GM18909 (cell line): ENCODE results near the gene ARF4.

ENCODE experiments used
- ATAC-seq: cut with Tn5 transposase; IDR thresholded peaks from one replicate; pipeline ENCODE4 v1.9.1; 2021; ENCODE audit warnings: mild to moderate bottlenecking; ENCODE audit not compliant: unreplicated experiment, poor library complexity

Gene ARF4

GRCh38 chr3:57582474-57583168, 14.5 kb downstream of the ARF4 start:
- no peak for ATAC-seq

- ATAC-seq = no peak
These were observed 19.3 kb downstream of the ARF4 start for GRCh38 chr3:57577801-57578200.

GRCh38 chr3:57575966-57576626, 21.0 kb downstream of the ARF4 start:
- ATAC-seq = no peak

- ATAC-seq = no peak
These were observed 25.0 kb downstream of the ARF4 start for GRCh38 chr3:57572096-57572495.

- no peak for ATAC-seq
These were observed 26.3 kb downstream of the ARF4 start for GRCh38 chr3:57570878-57571277.

- ATAC-seq = no peak
These were observed 27.2 kb downstream of the ARF4 start for GRCh38 chr3:57569859-57570450.

- ATAC-seq = no peak
These were observed 37.6 kb downstream of the ARF4 start for GRCh38 chr3:57559526-57559925.

GRCh38 chr3:57557085-57557537, 40.0 kb downstream of the ARF4 start:
- ATAC-seq = peak; percentile 15

GRCh38 chr3:57556459-57557084, 40.6 kb downstream of the ARF4 start:
- ATAC-seq = peak; percentile 35

- ATAC-seq = peak; percentile 86
These were observed 41.2 kb downstream of the ARF4 start, which contains the start of gene PDE12 for GRCh38 chr3:57555738-57556458. Gene PDE12 (plus strand): TSS chr3:57556274. CDS start chr3:57556380, 106 bp downstream.

- no peak for ATAC-seq
These were observed 41.8 kb downstream of the ARF4 start for GRCh38 chr3:57555306-57555705.

GRCh38 chr3:57546616-57547015, 50.5 kb downstream of the ARF4 start:
- no peak for ATAC-seq

GRCh38 chr3:57545636-57546268, 51.4 kb downstream of the ARF4 start:
- no peak for ATAC-seq

- peak; percentile 62 for ATAC-seq
These were observed 52.7 kb downstream of the ARF4 start, which contains the start of gene DNAH12 for GRCh38 chr3:57544181-57545125. Gene DNAH12 (minus strand): TSS chr3:57544344. CDS start chr3:57542870, 1,474 bp downstream.

- ATAC-seq = no peak
These were observed 58.7 kb downstream of the ARF4 start for GRCh38 chr3:57538465-57538864.

GRCh38 chr3:57530071-57530608, 67.0 kb downstream of the ARF4 start:
- no peak for ATAC-seq
